Measurements from ENCODE around the gene PGM1. TPM values are rescaled to one million over a fixed set of nuclear protein-coding genes. Genes with fewer than 3 reads are reported as not detected.

PGM1 gene
- total RNA-seq, 4 donors from 2014 or later = 111 to 275 (median 132) TPM

GRCh38 chr1:63698001-63698838, 105.0 kb downstream of the PGM1 start:
- TF ChIP-seq CTCF (IDR thresholded peaks at IDR 0.05; ENCODE audit: low read depth) = no peak

GRCh38 chr1:63701187-63701586, 108.0 kb downstream of the PGM1 start:
- TF ChIP-seq CTCF (IDR thresholded peaks at IDR 0.05; ENCODE audit: low read depth) = no peak

GRCh38 chr1:63703701-63704107, 110.5 kb downstream of the PGM1 start:
- no peak for TF ChIP-seq CTCF (IDR thresholded peaks at IDR 0.05; ENCODE audit: low read depth)

- no peak for TF ChIP-seq CTCF (IDR thresholded peaks at IDR 0.05; ENCODE audit: low read depth)
Measured at GRCh38 chr1:63704443-63704842, 111.2 kb downstream of the PGM1 start.

GRCh38 chr1:63705078-63705477, 111.9 kb downstream of the PGM1 start:
- no peak for TF ChIP-seq CTCF (IDR thresholded peaks at IDR 0.05; ENCODE audit: low read depth)

- no peak for TF ChIP-seq CTCF (IDR thresholded peaks at IDR 0.05; ENCODE audit: low read depth)
Measured at GRCh38 chr1:63709267-63709828, 116.1 kb downstream of the PGM1 start.

Small RNA genes lying within 50 kb of the gene (small RNA-seq; reads per million reads assigned to genes)
- not detected for gene RF02105
- not detected for gene RF02106
- not detected for gene RF02107
- gene RF02108 = not detected
- not detected for gene RF02109
- not detected for gene RF02110

Other genes starting within 250 kb of the PGM1 start
- 10 to 100 TPM in 2 of 4 donors, 1 to 10 TPM in 2; 5.7 to 21.8 (median 10.5) TPM for gene ALG6, start 225.8 kb upstream of the PGM1 start, total RNA-seq
- gene ITGB3BP, start 70.2 kb upstream of the PGM1 start, total RNA-seq = 10 to 100 TPM in 2 of 4 donors, 1 to 10 TPM in 2; 9.2 to 10.2 (median 9.9) TPM
- 10 to 100 TPM in 2 of 4 donors, 1 to 10 TPM in 2; 2.8 to 46.0 (median 7.9) TPM for gene EFCAB7, start 69.9 kb upstream of the PGM1 start, total RNA-seq
- 10 to 100 TPM in 1 of 4 donors, 1 to 10 TPM in 3; 5.8 to 10.2 (median 8.6) TPM for gene ROR1, start 180.6 kb downstream of the PGM1 start, total RNA-seq

Data from subcutaneous adipose tissue (tissue), 4 donors.